Lower leg skin (tissue), 4 donors: ENCODE data around the gene LYPD4. TPM values are rescaled to one million over a fixed set of nuclear protein-coding genes. Genes with fewer than 3 reads are reported as not detected.

ENCODE experiments used
- DNase-seq, 2 donors: peaks; one replicate each; pipeline ENCODE4 v3.0.0-alpha.2; 2019; ENCODE audit warnings: low spot score in 2 of 2
- H3K4me3 ChIP-seq: fragments of 200-600 bp; sonication (generic); 2 replicates; pipeline ENCODE4 v1.5.1; 2017; ENCODE audit warnings: mild to moderate bottlenecking, low read depth; ENCODE audit not compliant: poor library complexity, severe bottlenecking
- CTCF ChIP-seq, 3 donors: fragments of 450-650 bp; IDR thresholded peaks; one replicate each; pipeline ENCODE4 v1.5.1; 2016; ENCODE audit warnings: antibody characterized with exemption in 3 of 3, mild to moderate bottlenecking in 3 of 3, moderate library complexity in 2 of 3
- POLR2A ChIP-seq, 2 donors: fragments of 450-650 bp; IDR thresholded peaks; one replicate each; pipeline ENCODE4 v1.6.1; 2016 to 2017; ENCODE audit warnings: antibody characterized with exemption in 2 of 2, mild to moderate bottlenecking in 1 of 2, moderate library complexity in 1 of 2
- WGBS, 2 donors: methylation state at CpG; one replicate each; pipeline ENCODE4 v1.1.5; 2018; 5-methylcytosine and 5-hydroxymethylcytosine counted together
- intact Hi-C: fragments of 100-400 bp; cut with DNase I; formaldehyde crosslinking; loops from one replicate; pipeline ENCODE4 v1.15.0; 2023; ENCODE audit warnings: low total_unique reads
- total RNA-seq, 4 donors: library from RNA; depleted of rRNA; stranded (reverse); fragments of >200 nt; gene quantifications; one replicate each; pipeline ENCODE4 v1.1.0, GENCODE V29; 2016

Gene LYPD4
- total RNA-seq, 4 donors from 2014 or later = not detected

- no peak overlapping the region for H3K4me3 ChIP-seq
- no peak for DNase-seq
- intact Hi-C loops = no loop called here
- 90 to 91% methylated on average over 6 of the region's 6 CpGs for WGBS, 2 donors
- TF ChIP-seq CTCF (IDR thresholded peaks at IDR 0.05) (no peak), POLR2A (IDR thresholded peaks at IDR 0.05) (no peak)
These were observed 4.2 kb upstream of the LYPD4 start for GRCh38 chr19:41848666-41849065.

GRCh38 chr19:41847351-41848105 lies 3.0 kb upstream of the LYPD4 start:
- DNase-seq = no peak
- WGBS, 2 donors = 89 to 92% methylated on average over 19 of the region's 19 CpGs
- intact Hi-C loops = no loop called here
- H3K4me3 ChIP-seq = no peak overlapping the region
- TF ChIP-seq POLR2A (IDR thresholded peaks at IDR 0.05) (no peak), CTCF (IDR thresholded peaks at IDR 0.05) (no peak)

- 89 to 90% methylated on average over 23 of the region's 23 CpGs for WGBS, 2 donors
These were observed 638 bp upstream of the LYPD4 start for GRCh38 chr19:41845051-41845590.

GRCh38 chr19:41845001-41845050 lies 343 bp upstream of the LYPD4 start, which contains the start of gene DMRTC2:
TSS of gene DMRTC2 (plus strand) at chr19:41845042. CDS start at chr19:41847429, 2,387 bp downstream.
- intact Hi-C loops = no loop called here
- H3K4me3 ChIP-seq = no peak within 1 kb of the TSS
- WGBS, 2 donors = 89 to 97% methylated on average over 3 of the region's 3 CpGs
- no peak for DNase-seq
- TF ChIP-seq CTCF (IDR thresholded peaks at IDR 0.05) (no peak), POLR2A (IDR thresholded peaks at IDR 0.05) (no peak)

More at GRCh38 chr19:41845051-41845590, 638 bp upstream of the LYPD4 start:
- no peak overlapping the region for H3K4me3 ChIP-seq
- DNase-seq = no peak
- no peak for TF ChIP-seq CTCF (IDR thresholded peaks at IDR 0.05)
- TF ChIP-seq POLR2A (IDR thresholded peaks at IDR 0.05) = no peak
- intact Hi-C loops = no loop called here

GRCh38 chr19:41843371-41843770 lies 1.1 kb downstream of the LYPD4 start:
- intact Hi-C loops = no loop called here
- no peak overlapping the region for H3K4me3 ChIP-seq
- TF ChIP-seq POLR2A (IDR thresholded peaks at IDR 0.05) = no peak
- TF ChIP-seq CTCF (IDR thresholded peaks at IDR 0.05) = no peak
- DNase-seq = no peak
- WGBS, 2 donors = 65 to 75% methylated on average over 7 of the region's 7 CpGs

- intact Hi-C loops = no loop called here
- DNase-seq = no peak
- 47 to 55% methylated on average over 2 of the region's 2 CpGs for WGBS, 2 donors
- TF ChIP-seq CTCF (IDR thresholded peaks at IDR 0.05) (no peak), POLR2A (IDR thresholded peaks at IDR 0.05) (no peak)
- H3K4me3 ChIP-seq = no peak overlapping the region
These were observed 5.3 kb downstream of the LYPD4 start for GRCh38 chr19:41839211-41839610.
